NT2/D1 (cell line): Measurements from ENCODE around the gene ACOT2.
"Not testable (repeated sequence)": the region's sequence is repeated elsewhere in the genome, so short reads cannot be mapped to it uniquely, and the experiment has no call there.

Source experiments
- DNase-seq: peaks from one replicate; pipeline ENCODE4 v3.0.0-alpha.2; 2011; ENCODE audit warnings: low read depth, low spot score
- H3K27me3 ChIP-seq: 2 replicates; pipeline ENCODE4 v1.6.0; 2011; ENCODE audit warnings: mild to moderate bottlenecking; ENCODE audit not compliant: insufficient read length, insufficient read depth
- H3K36me3 ChIP-seq: 2 replicates; pipeline ENCODE4 v1.6.1; 2011; ENCODE audit warnings: mild to moderate bottlenecking, low read length, mixed read lengths; ENCODE audit not compliant: insufficient read depth, insufficient read length
- H3K4me1 ChIP-seq: 2 replicates; pipeline ENCODE4 v1.5.1; 2011; ENCODE audit not compliant: insufficient read depth, insufficient read length
- H3K4me3 ChIP-seq: 2 replicates; pipeline ENCODE4 v1.5.1; 2011; ENCODE audit warnings: low read depth; ENCODE audit not compliant: insufficient read length
- H3K9ac ChIP-seq: 2 replicates; pipeline ENCODE4 v1.6.0; 2011; ENCODE audit warnings: low read depth; ENCODE audit not compliant: insufficient read length
- H3K9me3 ChIP-seq: 2 replicates; pipeline ENCODE4 v1.5.1; 2011; ENCODE audit warnings: mild to moderate bottlenecking, low read length; ENCODE audit not compliant: insufficient read depth
- SUZ12 ChIP-seq: IDR thresholded peaks from 2 replicates; pipeline ENCODE4 v1.6.1; 2011; ENCODE audit not compliant: insufficient read length, insufficient read depth; ENCODE audit errors: extremely low read depth
- YY1 ChIP-seq: IDR thresholded peaks from 2 replicates; pipeline ENCODE4 v1.6.1; 2011; ENCODE audit not compliant: insufficient read length, insufficient read depth
- ZNF274 ChIP-seq: IDR thresholded peaks from 2 replicates; pipeline ENCODE4 v1.6.1; 2011; ENCODE audit warnings: mild to moderate bottlenecking, low read depth, low read length

The ACOT2 gene, protein sequence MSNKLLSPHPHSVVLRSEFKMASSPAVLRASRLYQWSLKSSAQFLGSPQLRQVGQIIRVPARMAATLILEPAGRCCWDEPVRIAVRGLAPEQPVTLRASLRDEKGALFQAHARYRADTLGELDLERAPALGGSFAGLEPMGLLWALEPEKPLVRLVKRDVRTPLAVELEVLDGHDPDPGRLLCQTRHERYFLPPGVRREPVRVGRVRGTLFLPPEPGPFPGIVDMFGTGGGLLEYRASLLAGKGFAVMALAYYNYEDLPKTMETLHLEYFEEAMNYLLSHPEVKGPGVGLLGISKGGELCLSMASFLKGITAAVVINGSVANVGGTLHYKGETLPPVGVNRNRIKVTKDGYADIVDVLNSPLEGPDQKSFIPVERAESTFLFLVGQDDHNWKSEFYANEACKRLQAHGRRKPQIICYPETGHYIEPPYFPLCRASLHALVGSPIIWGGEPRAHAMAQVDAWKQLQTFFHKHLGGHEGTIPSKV

DNA sequence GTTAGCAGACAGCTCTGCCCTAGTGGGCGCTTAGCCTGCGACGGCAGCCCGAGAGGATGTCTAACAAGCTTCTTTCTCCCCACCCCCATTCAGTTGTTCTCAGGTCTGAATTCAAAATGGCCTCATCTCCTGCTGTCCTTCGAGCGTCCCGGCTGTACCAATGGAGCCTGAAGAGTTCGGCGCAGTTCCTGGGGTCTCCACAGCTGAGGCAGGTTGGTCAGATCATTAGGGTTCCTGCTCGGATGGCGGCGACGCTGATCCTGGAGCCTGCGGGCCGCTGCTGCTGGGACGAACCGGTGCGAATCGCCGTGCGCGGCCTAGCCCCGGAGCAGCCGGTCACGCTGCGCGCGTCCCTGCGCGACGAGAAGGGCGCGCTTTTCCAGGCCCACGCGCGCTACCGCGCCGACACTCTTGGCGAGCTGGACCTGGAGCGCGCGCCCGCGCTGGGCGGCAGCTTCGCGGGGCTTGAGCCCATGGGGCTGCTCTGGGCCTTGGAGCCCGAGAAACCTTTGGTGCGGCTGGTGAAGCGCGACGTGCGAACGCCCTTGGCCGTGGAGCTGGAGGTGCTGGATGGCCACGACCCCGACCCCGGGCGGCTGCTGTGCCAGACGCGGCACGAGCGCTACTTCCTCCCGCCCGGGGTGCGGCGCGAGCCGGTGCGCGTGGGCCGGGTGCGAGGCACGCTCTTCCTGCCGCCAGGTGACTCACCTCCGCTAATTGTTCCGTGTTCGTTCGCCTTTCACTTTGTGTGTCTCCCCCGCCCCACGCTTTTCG is at the start of gene ACOT2:
ACOT2 (plus strand) TSS at position 29 of the 774 bp plus-strand sequence; CDS start at position 57, 28 bp downstream.
- H3K9ac ChIP-seq: peak within 1 kb of the TSS; percentile 81
- peak within 1 kb of the TSS; percentile 45 for H3K4me3 ChIP-seq
- TF ChIP-seq YY1: peak; percentile 41
- not testable (repeated sequence) for H3K27me3 ChIP-seq, H3K36me3 ChIP-seq, H3K4me1 ChIP-seq, H3K9me3 ChIP-seq
- peak; percentile 59 for DNase-seq

DNA sequence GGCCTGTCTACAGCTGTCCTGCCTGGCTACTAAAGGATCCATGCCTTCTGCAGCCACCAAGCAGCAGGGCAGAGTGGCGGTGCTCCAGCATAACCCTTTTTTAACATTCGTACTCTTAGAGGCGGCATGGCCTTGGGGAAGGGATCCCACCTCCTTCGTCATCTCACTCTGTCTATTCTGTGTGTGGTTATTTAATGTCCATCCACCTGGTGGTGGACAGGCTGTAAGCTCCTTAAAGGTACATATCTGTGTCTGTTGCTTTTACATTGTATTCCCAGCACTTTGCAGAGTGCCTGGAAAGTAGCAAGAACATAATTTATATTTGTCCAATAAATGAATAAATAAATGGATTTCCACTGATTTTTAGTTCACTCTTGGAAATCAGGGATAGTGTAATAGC is 47.8 kb upstream of the ACOT2 start:
- Histone ChIP-seq H3K9me3 (no peaks in the 10 kb centered on the region), H3K9ac (no peak overlapping the region), H3K36me3 (no peaks in the 10 kb centered on the region), H3K27me3 (no peaks in the 10 kb centered on the region), H3K4me3 (no peak overlapping the region), H3K4me1 (peaks cover 2% of the 10 kb centered on the region)
- DNase-seq: no peak
- TF ChIP-seq SUZ12 (no peak), ZNF274 (no peak), YY1 (no peak)

DNA sequence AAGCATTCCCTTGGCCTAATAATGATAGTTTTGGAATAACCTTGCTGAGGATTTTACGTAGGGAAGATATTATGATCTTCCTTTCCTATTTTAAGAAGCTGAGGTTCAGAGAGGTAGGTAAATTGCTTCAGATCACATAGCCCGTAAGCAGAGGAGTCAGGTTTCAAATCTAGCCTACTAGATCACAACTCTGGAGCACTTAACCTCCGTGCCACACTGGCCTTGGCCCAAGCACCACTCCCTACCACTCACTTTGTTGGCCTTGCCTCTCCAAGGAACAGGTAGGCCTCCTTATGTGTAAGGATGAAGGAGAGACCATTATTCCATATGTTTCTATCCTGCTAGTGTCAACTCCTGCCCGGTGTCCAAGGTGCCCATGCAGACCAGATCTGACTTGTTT is 44.5 kb upstream of the ACOT2 start:
- Histone ChIP-seq H3K9ac (no peak overlapping the region), H3K4me3 (no peak overlapping the region), H3K9me3 (no peaks in the 10 kb centered on the region), H3K27me3 (no peaks in the 10 kb centered on the region), H3K36me3 (no peaks in the 10 kb centered on the region), H3K4me1 (peaks cover 2% of the 10 kb centered on the region)
- TF ChIP-seq YY1: no peak
- TF ChIP-seq SUZ12: no peak
- TF ChIP-seq ZNF274: no peak
- no peak for DNase-seq

DNA sequence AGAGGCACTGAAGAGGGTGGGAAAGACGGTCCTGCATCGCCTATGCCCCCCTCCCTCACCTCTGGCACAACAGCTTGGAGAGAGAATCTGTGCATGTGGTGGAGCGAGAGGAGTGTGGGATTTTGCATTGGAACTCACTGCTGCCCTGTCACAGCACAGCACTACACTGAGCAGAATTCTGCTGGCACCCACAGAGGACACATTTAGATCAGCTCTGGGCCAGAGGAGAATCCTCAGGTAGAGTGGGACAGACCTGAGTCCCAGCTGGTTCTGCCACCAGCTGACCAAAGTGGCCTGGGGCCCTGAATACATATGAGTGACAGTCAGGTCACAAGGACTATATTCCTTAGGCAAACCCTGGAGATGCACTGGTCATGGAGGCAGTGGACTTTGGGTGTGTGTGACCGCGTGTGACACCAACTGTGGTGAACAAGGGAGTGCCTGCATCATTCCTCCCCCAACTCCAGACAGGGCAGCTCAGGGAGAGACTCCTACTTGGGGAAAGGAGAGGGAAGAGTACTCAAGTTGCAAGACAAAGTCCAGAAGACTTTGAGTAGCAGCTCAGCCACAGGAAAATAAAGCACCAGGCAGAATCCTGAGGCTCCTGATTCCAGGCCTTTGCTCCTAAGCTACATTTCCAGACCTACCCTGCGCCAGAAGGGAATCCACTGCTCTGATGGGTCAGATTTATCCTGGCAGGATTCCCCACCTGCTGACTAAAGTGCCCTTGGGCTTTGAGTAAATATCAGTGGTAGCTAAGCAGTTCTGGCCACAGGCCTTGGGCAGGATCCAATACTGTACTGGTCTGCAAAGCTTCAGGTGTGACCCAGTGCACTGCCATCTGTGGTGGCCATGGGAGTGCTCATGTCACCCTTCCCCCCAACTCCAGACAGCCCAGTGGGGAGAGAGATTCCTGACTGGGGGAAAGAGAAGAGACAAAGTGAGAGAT is 42.7 kb upstream of the ACOT2 start:
- DNase-seq: no peak
- H3K4me1 ChIP-seq: peaks cover 2% of the 10 kb centered on the region
- no peaks in the 10 kb centered on the region for H3K27me3 ChIP-seq
- TF ChIP-seq YY1 (no peak), ZNF274 (no peak), SUZ12 (no peak)
- no peaks in the 10 kb centered on the region for H3K9me3 ChIP-seq
- H3K9ac ChIP-seq: no peak overlapping the region
- no peaks in the 10 kb centered on the region for H3K36me3 ChIP-seq
- no peak overlapping the region for H3K4me3 ChIP-seq

DNA sequence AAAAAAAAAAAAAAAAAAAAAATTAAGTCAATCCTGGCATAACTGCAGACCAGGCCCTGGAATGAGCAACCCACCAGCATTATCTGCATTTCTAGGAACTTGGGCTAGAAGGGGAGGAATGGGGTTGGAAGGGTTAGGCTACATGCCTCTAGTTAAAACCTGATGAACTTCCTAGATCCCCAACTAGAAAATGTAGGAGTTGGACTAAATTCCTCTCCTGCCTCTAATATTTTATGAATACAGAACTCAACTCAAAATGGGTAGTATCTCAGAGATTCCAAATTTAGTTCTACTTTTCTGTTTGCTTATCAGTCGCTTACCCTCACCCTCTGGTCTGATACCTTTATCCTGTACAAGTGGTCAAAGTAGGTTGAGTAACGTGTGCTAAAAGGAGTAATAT is 39.7 kb upstream of the ACOT2 start:
- H3K9ac ChIP-seq, DNase-seq, H3K4me1 ChIP-seq, H3K36me3 ChIP-seq, H3K4me3 ChIP-seq, H3K9me3 ChIP-seq, H3K27me3 ChIP-seq: not testable (repeated sequence)

DNA sequence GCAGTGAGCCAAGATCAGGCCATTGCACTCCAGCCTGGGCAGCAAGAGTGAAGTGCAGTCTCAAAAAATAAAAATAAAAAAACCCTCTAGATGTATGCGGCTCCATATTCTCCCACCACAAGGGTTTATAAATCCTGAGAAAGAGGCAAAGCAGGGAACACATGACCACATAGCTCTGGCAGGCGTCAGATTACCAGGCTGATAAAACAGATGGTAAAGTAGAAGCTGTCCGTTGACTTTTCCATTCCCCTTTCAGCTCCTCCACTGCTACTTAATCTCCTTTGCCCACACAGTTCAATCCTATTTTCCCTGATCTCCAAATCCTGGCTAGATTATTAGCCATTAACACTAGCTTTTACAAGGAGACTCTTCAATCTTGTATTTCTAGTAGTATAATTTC is 37.0 kb upstream of the ACOT2 start:
- not testable (repeated sequence) for H3K36me3 ChIP-seq, H3K9me3 ChIP-seq, H3K4me3 ChIP-seq, H3K9ac ChIP-seq, DNase-seq, H3K4me1 ChIP-seq, H3K27me3 ChIP-seq

DNA sequence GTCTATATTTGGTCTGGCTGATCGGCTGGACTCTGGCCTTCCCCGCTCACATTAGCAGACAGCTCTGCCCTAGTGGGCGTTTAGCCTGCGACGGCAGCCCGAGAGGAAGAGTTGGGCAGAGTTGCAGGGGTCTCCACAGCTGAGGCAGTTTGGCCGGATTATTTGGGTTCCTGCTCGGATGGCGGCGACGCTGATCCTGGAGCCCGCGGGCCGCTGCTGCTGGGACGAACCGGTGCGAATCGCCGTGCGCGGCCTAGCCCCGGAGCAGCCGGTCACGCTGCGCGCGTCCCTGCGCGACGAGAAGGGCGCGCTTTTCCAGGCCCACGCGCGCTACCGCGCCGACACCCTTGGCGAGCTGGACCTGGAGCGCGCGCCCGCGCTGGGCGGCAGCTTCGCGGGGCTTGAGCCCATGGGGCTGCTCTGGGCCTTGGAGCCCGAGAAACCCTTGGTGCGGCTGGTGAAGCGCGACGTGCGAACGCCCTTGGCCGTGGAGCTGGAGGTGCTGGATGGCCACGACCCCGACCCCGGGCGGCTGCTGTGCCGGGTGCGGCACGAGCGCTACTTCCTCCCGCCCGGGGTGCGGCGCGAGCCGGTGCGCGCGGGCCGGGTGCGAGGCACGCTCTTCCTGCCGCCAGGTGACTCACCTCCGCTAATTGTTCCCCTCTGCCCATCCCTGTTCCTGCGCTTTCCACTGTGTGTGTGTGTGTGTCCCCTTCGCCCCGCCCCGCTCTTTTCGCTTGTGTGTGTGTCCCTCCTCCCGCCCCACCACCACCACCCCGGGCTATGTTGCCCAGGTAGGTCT is 31.6 kb upstream of the ACOT2 start:
- not testable (repeated sequence) for H3K36me3 ChIP-seq, DNase-seq
- H3K9ac ChIP-seq: peak overlapping the region; percentile 81

DNA sequence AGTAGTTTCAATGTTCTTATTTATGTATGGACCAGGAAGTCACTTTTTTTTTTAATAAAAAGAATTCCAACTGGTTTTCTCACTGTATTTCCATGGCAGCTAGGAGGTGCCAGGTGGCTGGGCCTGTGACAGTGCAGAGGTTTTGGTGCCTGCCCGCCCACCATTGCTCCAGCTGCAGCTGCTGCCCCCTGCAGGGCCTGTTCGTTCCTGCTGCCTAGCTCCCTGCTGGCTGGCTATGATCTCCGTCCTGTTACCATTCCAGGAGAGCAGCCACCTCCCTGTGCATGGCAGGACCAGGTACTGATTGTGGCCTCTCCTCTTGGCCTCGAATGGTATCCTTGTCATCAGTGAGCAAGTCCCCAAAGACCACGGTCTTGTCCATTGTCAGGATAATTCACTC is 30.0 kb upstream of the ACOT2 start:
- not testable (repeated sequence) for H3K4me1 ChIP-seq, H3K4me3 ChIP-seq, H3K9me3 ChIP-seq, H3K27me3 ChIP-seq, H3K9ac ChIP-seq, DNase-seq, H3K36me3 ChIP-seq

More for the DNA sequence above, 31.6 kb upstream of the ACOT2 start:
- not testable (repeated sequence) for H3K9me3 ChIP-seq, H3K27me3 ChIP-seq, H3K4me1 ChIP-seq
- peak overlapping the region; percentile 63 for H3K4me3 ChIP-seq

DNA sequence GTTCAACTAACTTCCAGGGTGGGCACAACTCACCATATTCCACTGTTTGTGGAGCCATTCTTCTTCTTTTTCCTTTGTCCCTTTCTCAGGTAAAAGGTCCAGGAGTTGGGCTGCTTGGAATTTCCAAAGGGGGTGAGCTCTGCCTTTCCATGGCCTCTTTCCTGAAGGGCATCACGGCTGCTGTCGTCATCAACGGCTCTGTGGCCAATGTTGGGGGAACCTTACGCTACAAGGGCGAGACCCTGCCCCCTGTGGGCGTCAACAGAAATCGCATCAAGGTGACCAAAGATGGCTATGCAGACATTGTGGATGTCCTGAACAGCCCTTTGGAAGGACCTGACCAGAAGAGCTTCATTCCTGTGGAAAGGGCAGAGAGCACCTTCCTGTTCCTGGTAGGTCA is 26.1 kb upstream of the ACOT2 start:
- not testable (repeated sequence) for H3K4me3 ChIP-seq, H3K4me1 ChIP-seq, H3K36me3 ChIP-seq, H3K27me3 ChIP-seq, H3K9me3 ChIP-seq, DNase-seq, H3K9ac ChIP-seq

DNA sequence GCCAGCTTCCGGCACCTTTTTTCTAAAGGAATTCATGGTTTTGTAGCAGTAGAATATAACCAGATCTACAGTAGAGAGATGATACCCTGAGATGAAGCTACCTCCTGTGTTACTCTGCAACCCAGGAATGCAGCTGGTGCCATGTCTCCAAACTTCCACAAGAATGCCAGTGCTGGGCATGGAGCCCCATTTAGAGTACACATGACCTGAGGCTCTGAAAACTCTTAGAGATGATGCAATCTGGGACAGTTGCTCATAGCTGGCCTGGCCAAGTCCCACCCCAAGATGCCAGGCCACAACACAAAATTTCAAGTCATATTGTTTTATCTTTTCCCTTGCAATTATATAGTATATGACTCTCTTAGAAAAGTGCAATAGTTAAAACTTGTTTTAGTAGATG is 23.7 kb upstream of the ACOT2 start:
- H3K9ac ChIP-seq: not testable (repeated sequence)

More for the DNA sequence above, 23.7 kb upstream of the ACOT2 start:
- not testable (repeated sequence) for DNase-seq, H3K27me3 ChIP-seq, H3K4me3 ChIP-seq, H3K36me3 ChIP-seq, H3K4me1 ChIP-seq, H3K9me3 ChIP-seq
